ENCODE measurements around the gene PTPRE. TPM values are rescaled to one million over a fixed set of nuclear protein-coding genes. Genes with fewer than 3 reads are reported as not detected.

Gene PTPRE
- total RNA-seq, 4 donors from 2014 or later: 28.1 to 89.7 (median 54.2) TPM

GRCh38 chr10:128077155-128077875 lies 170.4 kb downstream of the PTPRE start:
- no peak for TF ChIP-seq CTCF (IDR thresholded peaks at IDR 0.05)
- no peak for ATAC-seq (ENCODE audit: low FRiP score)
- DNase-seq (ENCODE audit: low spot score): no peak

GRCh38 chr10:128078136-128078969 lies 171.4 kb downstream of the PTPRE start:
- DNase-seq (ENCODE audit: low spot score) (no peak), ATAC-seq (ENCODE audit: low FRiP score) (peak; percentile 8)
- TF ChIP-seq CTCF (IDR thresholded peaks at IDR 0.05): no peak

- DNase-seq (ENCODE audit: low spot score) (no peak), ATAC-seq (ENCODE audit: low FRiP score) (no peak)
- TF ChIP-seq CTCF (IDR thresholded peaks at IDR 0.05): no peak
These were observed 173.3 kb downstream of the PTPRE start for GRCh38 chr10:128080231-128080630.

- ATAC-seq (ENCODE audit: low FRiP score) (no peak), DNase-seq (ENCODE audit: low spot score) (no peak)
- TF ChIP-seq CTCF (IDR thresholded peaks at IDR 0.05): no peak
These were observed 173.7 kb downstream of the PTPRE start for GRCh38 chr10:128080641-128081040.

- ATAC-seq (ENCODE audit: low FRiP score) (no peak), DNase-seq (ENCODE audit: low spot score) (no peak)
These were observed 174.3 kb downstream of the PTPRE start for GRCh38 chr10:128081222-128081621.

GRCh38 chr10:128081720-128082119 lies 174.8 kb downstream of the PTPRE start:
- DNase-seq (ENCODE audit: low spot score): no peak
- no peak for ATAC-seq (ENCODE audit: low FRiP score)
- no peak for TF ChIP-seq CTCF (IDR thresholded peaks at IDR 0.05)

More at GRCh38 chr10:128081222-128081621, 174.3 kb downstream of the PTPRE start:
- no peak for TF ChIP-seq CTCF (IDR thresholded peaks at IDR 0.05)

All from omental fat pad (tissue), 4 donors.